ENCODE data around the gene KRTAP4-4. TPM values are rescaled to one million over a fixed set of nuclear protein-coding genes. Genes with fewer than 3 reads are reported as not detected.

The KRTAP4-4 gene
- total and polyA plus RNA-seq, 7 donors = not detected

GRCh38 chr17:41186872-41187271 is 26.3 kb upstream of the KRTAP4-4 start:
- no peaks in the 10 kb centered on the region for H3K36me3 ChIP-seq
- H3K27ac ChIP-seq = no peak overlapping the region
- TF ChIP-seq POLR2AphosphoS5 (IDR thresholded peaks at IDR 0.05) = no peak
- no peak for TF ChIP-seq CTCF (IDR thresholded peaks at IDR 0.05)
- TF ChIP-seq EP300 (IDR thresholded peaks at IDR 0.05) = no peak
- TF ChIP-seq POLR2A (IDR thresholded peaks at IDR 0.05) = no peak
- H3K4me3 ChIP-seq = no peak overlapping the region
- intact Hi-C loops (cut with DNase I) = no loop called here
- 94% methylated on average over 2 of the region's 2 CpGs for WGBS, 2 donors
- H3K9me3 ChIP-seq = no peaks in the 10 kb centered on the region
- H3K4me1 ChIP-seq = no peaks in the 10 kb centered on the region
- no peak for DNase-seq
- H3K27me3 ChIP-seq = peaks cover 0 to 3% (median 0%) of the 10 kb centered on the region in 3 donors

- WGBS, 2 donors = 44 to 58% methylated on average over 1 of the region's 1 CpG
- intact Hi-C loops (cut with DNase I) = no loop called here
- Histone ChIP-seq H3K36me3 (no peaks in the 10 kb centered on the region), H3K27ac (no peak overlapping the region), H3K4me3 (no peak overlapping the region), H3K4me1 (no peaks in the 10 kb centered on the region), H3K9me3 (no peaks in the 10 kb centered on the region), H3K27me3 (peaks cover 0 to 2% (median 0%) of the 10 kb centered on the region in 3 donors)
- TF ChIP-seq CTCF (IDR thresholded peaks at IDR 0.05) (no peak), POLR2AphosphoS5 (IDR thresholded peaks at IDR 0.05) (no peak), EP300 (IDR thresholded peaks at IDR 0.05) (no peak), POLR2A (IDR thresholded peaks at IDR 0.05) (no peak)
- no peak for DNase-seq
Observed at GRCh38 chr17:41185001-41185400, 24.5 kb upstream of the KRTAP4-4 start.

- WGBS, 2 donors = 73 to 80% methylated on average over 9 of the region's 9 CpGs
- no peak for DNase-seq
- intact Hi-C loops (cut with DNase I) = no loop called here
Observed at GRCh38 chr17:41184480-41184961, 24.0 kb upstream of the KRTAP4-4 start, which contains the start of gene KRTAP4-1. Gene KRTAP4-1 (minus strand): TSS chr17:41184911. CDS start chr17:41184854, 57 bp downstream.

GRCh38 chr17:41178843-41179616 is 18.5 kb upstream of the KRTAP4-4 start:
- intact Hi-C loops (cut with DNase I) = no loop called here
- no peak for DNase-seq
- H3K27me3 ChIP-seq = no peaks in the 10 kb centered on the region
- H3K4me1 ChIP-seq = no peaks in the 10 kb centered on the region
- no peaks in the 10 kb centered on the region for H3K9me3 ChIP-seq
- no peak for TF ChIP-seq EP300 (IDR thresholded peaks at IDR 0.05)
- TF ChIP-seq POLR2AphosphoS5 (IDR thresholded peaks at IDR 0.05) = no peak
- TF ChIP-seq CTCF (IDR thresholded peaks at IDR 0.05) = no peak
- no peak for TF ChIP-seq POLR2A (IDR thresholded peaks at IDR 0.05)
- H3K4me3 ChIP-seq = no peak overlapping the region
- 95 to 97% methylated on average over 1 of the region's 1 CpG for WGBS, 2 donors
- no peaks in the 10 kb centered on the region for H3K36me3 ChIP-seq
- H3K27ac ChIP-seq = no peak overlapping the region

More at GRCh38 chr17:41184480-41184961, 24.0 kb upstream of the KRTAP4-4 start, which contains the start of gene KRTAP4-1:
- no peaks in the 10 kb centered on the region for H3K4me1 ChIP-seq
- no peaks in the 10 kb centered on the region for H3K9me3 ChIP-seq
- TF ChIP-seq POLR2A (IDR thresholded peaks at IDR 0.05) = no peak
- TF ChIP-seq CTCF (IDR thresholded peaks at IDR 0.05) = no peak
- TF ChIP-seq POLR2AphosphoS5 (IDR thresholded peaks at IDR 0.05) = no peak
- TF ChIP-seq EP300 (IDR thresholded peaks at IDR 0.05) = no peak
- no peaks in the 10 kb centered on the region for H3K36me3 ChIP-seq
- no peak within 1 kb of the TSS for H3K4me3 ChIP-seq
- no peaks in the 10 kb centered on the region for H3K27me3 ChIP-seq
- no peak within 1 kb of the TSS for H3K27ac ChIP-seq
